HepG2 (cell line): ENCODE data around the gene ERFL. TPM values are rescaled to one million over a fixed set of nuclear protein-coding genes. Genes with fewer than 3 reads are reported as not detected.

Source experiments
- ATAC-seq: fragments of 200-7000 bp; cut with Tn5 transposase; 3 replicates; pipeline ENCODE4 v1.9.1; 2020; ENCODE audit warnings: mild to moderate bottlenecking, moderate library complexity
- BruUV-seq: library from RNA; stranded (reverse); fragments of 400-500 nt; replicated peaks from 2 replicates; lab custom pipeline; 2021; lab: Mats Ljungman, UMichigan
- CTCF ChIA-PET: fragments of 300-600 bp; formaldehyde crosslinking; extraction: SDS; loops from one replicate; lab custom pipeline; 2021; ENCODE audit warnings: low total read pairs, inconsistent platforms, low intra/inter-chr PET ratio; lab: Yijun Ruan, JAX
- POLR2A ChIA-PET: fragments of 350-600 bp; sonication (Branson Sonifier 250); formaldehyde crosslinking; loops from one replicate; lab custom pipeline; 2020; ENCODE audit warnings: antibody characterized with exemption, inconsistent platforms; lab: Yijun Ruan, JAX
- DNase-seq: peaks from one replicate; pipeline ENCODE4 v3.0.0-alpha.2; 2015; ENCODE audit warnings: low spot score
- FAIRE-seq: peaks from 3 replicates; lab custom pipeline; 2011; peaks lifted over from hg19 to GRCh38; lab: Jason Lieb, UNC
- H2AFZ ChIP-seq: one replicate; pipeline ENCODE4 v1.6.1; 2011; ENCODE audit warnings: low read length, inconsistent platforms
- H3K27ac ChIP-seq: fragments of 300-600 bp; 3 replicates; pipeline ENCODE4 v1.8.0; 2011; ENCODE audit warnings: mixed run types, mild to moderate bottlenecking, mixed read lengths, low read length, inconsistent platforms; ENCODE audit not compliant: insufficient read depth; ENCODE audit errors: extremely low read length
- H3K27me3 ChIP-seq, 2 experiments: fragments of 200-600 bp in 1 of 2; 2 replicates in 1 of 2; 3 replicates in 1 of 2; pipeline versions ENCODE4 v1.6.0 to v1.8.0; 2011; ENCODE audit warnings: low read length in 2 of 2, mild to moderate bottlenecking in 2 of 2, moderate library complexity in 2 of 2, inconsistent platforms in 1 of 2; ENCODE audit not compliant: insufficient read depth in 2 of 2, control insufficient read depth in 1 of 2
- H3K36me3 ChIP-seq, 2 experiments: fragments of 200-600 bp in 1 of 2; replicated peaks in 1 of 2; 2 replicates in 1 of 2; 3 replicates in 1 of 2; pipeline versions ENCODE4 v1.5.1 to v1.8.0; 2011; ENCODE audit warnings: low read length in 2 of 2, inconsistent platforms in 1 of 2; ENCODE audit not compliant: insufficient read depth in 2 of 2, control insufficient read depth in 1 of 2
- H3K4me1 ChIP-seq: 2 replicates; pipeline ENCODE4 v1.5.1; 2012; ENCODE audit warnings: low read length, inconsistent platforms; ENCODE audit not compliant: insufficient read depth
- H3K4me2 ChIP-seq: 2 replicates; pipeline ENCODE4 v1.6.0; 2011; ENCODE audit warnings: low read depth, low read length, inconsistent platforms
- H3K4me3 ChIP-seq, 3 experiments: fragments of 200-600 bp in 1 of 3; sonication (generic), shearing (Covaris generic) in 1 of 3; replicated peaks in 1 of 3; 2 replicates each; pipeline ENCODE4 v1.5.1; 2011 to 2016; ENCODE audit warnings: low read length in 3 of 3, inconsistent platforms in 2 of 3, low read depth in 2 of 3, mild to moderate bottlenecking in 2 of 3, control low read depth in 1 of 3, mixed read lengths in 1 of 3; ENCODE audit not compliant: insufficient read depth in 1 of 3
- H3K79me2 ChIP-seq: one replicate; pipeline ENCODE4 v1.6.1; 2011; ENCODE audit warnings: low read length, inconsistent platforms; ENCODE audit not compliant: insufficient read depth
- H3K9ac ChIP-seq: 2 replicates; pipeline ENCODE4 v1.6.0; 2011; ENCODE audit warnings: mild to moderate bottlenecking, low read depth, low read length, inconsistent platforms; ENCODE audit not compliant: insufficient read depth
- H3K9me3 ChIP-seq: 2 replicates; pipeline ENCODE4 v1.5.1; 2012; ENCODE audit warnings: mild to moderate bottlenecking, low read length
- H4K20me1 ChIP-seq: 2 replicates; pipeline ENCODE4 v1.6.0; 2011; ENCODE audit warnings: inconsistent platforms, mild to moderate bottlenecking, low read length, moderate library complexity; ENCODE audit not compliant: insufficient read depth
- FOXK1 ChIP-seq: sonication (generic); formaldehyde crosslinking; IDR thresholded peaks from 2 replicates; pipeline ENCODE4 v1.4.0; 2020; ENCODE audit warnings: low read depth, missing genetic modification reagents, borderline replicate concordance
- HOXA9 ChIP-seq: sonication (generic); formaldehyde crosslinking; IDR thresholded peaks from 2 replicates; pipeline ENCODE4 v1.8.1; 2022; ENCODE audit warnings: missing genetic modification reagents, mild to moderate bottlenecking, moderate library complexity, borderline replicate concordance
- LRRFIP1 ChIP-seq: sonication (generic); formaldehyde crosslinking; conservative IDR thresholded peaks from 2 replicates; pipeline ENCODE4 v1.4.0; 2020; ENCODE audit warnings: missing genetic modification reagents
- RBFOX2 ChIP-seq: fragments of 200-400 bp; formaldehyde crosslinking; IDR thresholded peaks from 2 replicates; pipeline ENCODE4 v1.6.1; 2017; ENCODE audit warnings: low read depth, mild to moderate bottlenecking, low read length
- WGBS: methylation state at CpG from one replicate; pipeline ENCODE4 v1.1.6; 2017; ENCODE audit warnings: low lambda C conversion rate; 5-methylcytosine and 5-hydroxymethylcytosine counted together
- in situ Hi-C: cut with HindIII; loops from 2 replicates; pipeline ENCODE4 v1.10.0; 2017; ENCODE audit warnings: low pct_unique_long_range_greater_than_20kb; ENCODE audit not compliant: extremely low pct_ligation_motif_present
- intact Hi-C: fragments of 100-400 bp; cut with micrococcal nuclease; formaldehyde crosslinking; loops from one replicate; pipeline ENCODE4 v1.10.0; 2022; ENCODE audit not compliant: unreplicated experiment
- polyA plus RNA-seq, 8 experiments: library from polyadenylated mRNA; depleted of rRNA in 3 of 8; stranded (reverse) in 7 of 8; unstranded in 1 of 8; fragments of >200 nt; fragmentation: Illumina TruSeq in 4 of 8; extraction: Trizol in 4 of 8; gene quantifications; 2 replicates each; pipeline versions ENCODE4 v1.2.1 to v1.2.3, GENCODE V29; 2011 to 2016; ENCODE audit warnings: low read depth in 4 of 8, missing spikeins in 1 of 8, mixed read lengths in 1 of 8; ENCODE audit not compliant: insufficient read depth in 1 of 8
- total RNA-seq, 5 experiments: library from RNA; depleted of rRNA; stranded (reverse); fragments of >200 nt; fragmentation: Illumina TruSeq; extraction: Trizol; gene quantifications; 2 replicates each; pipeline ENCODE4 v1.2.3, GENCODE V29; 2016; ENCODE audit warnings: low read depth in 1 of 5

Gene ERFL
- total and polyA plus RNA-seq, 2 of the 13 experiments (the other 11 are each of a cell fraction or from before 2014, with no cell fraction given): not detected

GRCh38 chr19:41901707-41902360 lies 26.4 kb downstream of the ERFL start (continued):
- TF ChIP-seq LRRFIP1 (CRISPR knock-in tag) (no peak), FOXK1 (CRISPR knock-in tag) (no peak)

- Histone ChIP-seq H3K4me3 (no peak overlapping the region), H3K79me2 (no peaks in the 10 kb centered on the region), H3K4me1 (peaks cover 7% of the 10 kb centered on the region), H3K9me3 (no peaks in the 10 kb centered on the region), H3K36me3 (peaks cover 27 to 39% of the 10 kb centered on the region in 2 experiments), H3K27ac (no peak overlapping the region), H3K27me3 (no peaks in the 10 kb centered on the region), H2AFZ (no peak overlapping the region), H3K4me2 (no peak overlapping the region), H3K9ac (no peak overlapping the region), H4K20me1 (no peaks in the 10 kb centered on the region)
- FAIRE-seq: no peak
- intact Hi-C loops: no loop called here
- TF ChIP-seq RBFOX2: 0 out of 2 replicates have a peak, but pooled peaks have one; percentile 30
- TF ChIP-seq HOXA9: no peak
- in situ Hi-C loops: no loop called here
- no peak for ATAC-seq
- 100% methylated on average over 1 of the region's 15 CpGs for WGBS
- ChIA-PET POLR2A (no interaction called here), CTCF (no interaction called here)
- no TSS peak for BruUV-seq
- DNase-seq: no peak
These were observed 30.0 kb downstream of the ERFL start for GRCh38 chr19:41898235-41898634.
